Large intestine (tissue), 3 donors: ENCODE results near the gene METRNL. TPM values are rescaled to one million over a fixed set of nuclear protein-coding genes. Genes with fewer than 3 reads are reported as not detected.

Experiments
- DNase-seq, 2 donors: peaks; one replicate each; pipeline versions ENCODE4 v3.0.0 to v3.0.0-alpha.2; 2013
- H3K27ac ChIP-seq: one replicate; pipeline ENCODE4 v1.5.1; 2013; ENCODE audit warnings: low read length
- H3K27me3 ChIP-seq: 2 replicates; pipeline ENCODE4 v1.6.1; 2013; ENCODE audit warnings: low read length; ENCODE audit not compliant: control insufficient read depth, insufficient read depth
- H3K36me3 ChIP-seq: 2 replicates; pipeline ENCODE4 v1.6.1; 2013; ENCODE audit warnings: low read length; ENCODE audit not compliant: control insufficient read depth, insufficient read depth
- H3K4me1 ChIP-seq: one replicate; pipeline ENCODE4 v1.6.1; 2013; ENCODE audit warnings: low read length; ENCODE audit not compliant: control insufficient read depth, insufficient read depth
- H3K4me3 ChIP-seq: one replicate; pipeline ENCODE4 v1.5.1; 2013; ENCODE audit warnings: low read length
- H3K9me3 ChIP-seq: one replicate; pipeline ENCODE4 v1.6.1; 2013; ENCODE audit warnings: mild to moderate bottlenecking, low read depth, low read length, moderate library complexity; ENCODE audit not compliant: control insufficient read depth
- WGBS: methylation state at CpG from one replicate; pipeline ENCODE4 v1.1.5; 2013; ENCODE audit warnings: low lambda C conversion rate; ENCODE audit not compliant: insufficient coverage; 5-methylcytosine and 5-hydroxymethylcytosine counted together
- polyA plus RNA-seq: library from polyadenylated mRNA; unstranded; fragments of 120-200 nt; gene quantifications from one replicate; pipeline ENCODE4 v1.2.1, GENCODE V29; 2013

The METRNL gene
- polyA plus RNA-seq, 1 donor, result 81.1 TPM

DNA sequence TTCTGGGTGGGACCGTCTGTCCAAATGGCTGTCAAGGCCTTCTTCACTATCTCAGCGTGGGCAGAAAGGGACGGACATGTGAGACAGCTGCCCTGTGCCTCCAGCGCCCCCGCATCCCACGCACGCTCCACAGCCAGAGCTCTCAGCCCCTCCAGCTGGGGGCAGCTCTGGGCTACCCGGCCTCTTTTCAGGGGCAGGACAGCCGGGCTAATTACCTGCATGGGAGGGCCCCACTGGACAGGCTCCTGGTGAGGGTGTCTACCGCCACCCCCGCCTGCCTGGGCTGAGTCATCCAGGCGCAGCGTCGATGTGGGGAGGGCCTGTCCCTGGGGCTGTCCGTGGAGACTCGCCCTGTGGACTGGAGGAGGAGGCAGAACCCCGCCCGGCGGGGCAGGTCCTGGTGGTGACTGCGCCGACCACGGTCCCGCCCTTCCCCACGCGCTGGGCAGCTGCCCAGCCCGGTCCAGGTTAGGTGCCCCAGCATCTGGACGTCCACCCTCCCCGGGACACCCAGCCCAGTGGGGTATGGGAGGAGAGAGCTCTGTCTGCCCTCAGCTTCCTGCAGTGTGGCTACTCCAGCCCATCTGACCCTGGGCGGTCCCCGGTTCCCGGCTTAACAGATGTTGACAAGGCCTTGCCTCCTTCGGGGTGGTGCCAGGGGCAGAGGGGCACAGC, 5.9 kb upstream of the METRNL start:
- no peak overlapping the region for H3K27ac ChIP-seq
- peaks cover 22% of the 10 kb centered on the region for H3K4me1 ChIP-seq
- H3K9me3 ChIP-seq, result peaks cover 3% of the 10 kb centered on the region
- H3K4me3 ChIP-seq, result no peak overlapping the region
- no peaks in the 10 kb centered on the region for H3K36me3 ChIP-seq
- H3K27me3 ChIP-seq, result peaks cover 28% of the 10 kb centered on the region
- WGBS, result 80% methylated on average over 1 of the region's 32 CpGs
- DNase-seq, result peak; percentile 85 to 88

- H3K4me1 ChIP-seq, result peaks cover 23% of the 10 kb centered on the region
- no CpG with 5 or more reads among the region's 45 CpGs for WGBS
- no peak for DNase-seq
- H3K36me3 ChIP-seq, result no peaks in the 10 kb centered on the region
- peaks cover 6% of the 10 kb centered on the region for H3K9me3 ChIP-seq
- peaks cover 32% of the 10 kb centered on the region for H3K27me3 ChIP-seq
- no peak overlapping the region for H3K27ac ChIP-seq
- H3K4me3 ChIP-seq, result no peak overlapping the region
Measured at GRCh38 chr17:83074486-83075223, 4.8 kb upstream of the METRNL start.

- no peak for DNase-seq
- Histone ChIP-seq H3K9me3 (peaks cover 6% of the 10 kb centered on the region), H3K4me3 (no peak overlapping the region), H3K27ac (no peak overlapping the region), H3K36me3 (no peaks in the 10 kb centered on the region), H3K4me1 (peaks cover 23% of the 10 kb centered on the region), H3K27me3 (peaks cover 32% of the 10 kb centered on the region)
- whole genome bisulfite sequencing, result 86% methylated on average over 13 of the region's 21 CpGs
Measured at GRCh38 chr17:83075270-83075880, 4.0 kb upstream of the METRNL start.

DNA sequence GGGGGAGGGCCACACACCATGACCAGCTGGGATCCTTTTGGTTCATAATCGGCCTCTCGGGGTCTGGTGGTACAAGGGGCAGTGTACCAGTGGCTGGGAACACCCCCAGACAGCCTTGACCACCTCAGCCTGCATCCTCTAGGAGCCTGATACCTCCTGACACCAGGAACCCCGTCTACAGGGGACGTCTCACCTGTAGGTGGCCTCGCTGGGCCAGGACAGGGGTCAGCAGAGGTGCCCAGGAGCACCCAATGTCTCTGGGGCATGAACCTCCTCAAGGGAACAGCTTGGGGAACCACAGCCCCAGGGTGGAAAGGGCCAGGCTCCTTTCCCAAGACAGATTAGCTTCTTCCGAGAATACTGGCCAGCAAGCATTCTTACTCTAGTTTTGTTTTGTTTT, 2.5 kb upstream of the METRNL start:
- no peak overlapping the region for H3K27ac ChIP-seq
- no CpG with 5 or more reads among the region's 6 CpGs for WGBS
- peaks cover 6% of the 10 kb centered on the region for H3K9me3 ChIP-seq
- H3K27me3 ChIP-seq, result peaks cover 32% of the 10 kb centered on the region
- H3K4me3 ChIP-seq, result no peak overlapping the region
- peaks cover 23% of the 10 kb centered on the region for H3K4me1 ChIP-seq
- DNase-seq, result no peak
- no peaks in the 10 kb centered on the region for H3K36me3 ChIP-seq

- Histone ChIP-seq H3K4me3 (no peak overlapping the region), H3K9me3 (peaks cover 6% of the 10 kb centered on the region), H3K4me1 (peaks cover 27% of the 10 kb centered on the region), H3K36me3 (no peaks in the 10 kb centered on the region), H3K27ac (no peak overlapping the region), H3K27me3 (peaks cover 32% of the 10 kb centered on the region)
- DNase-seq, result no peak
- no CpG with 5 or more reads among the region's 11 CpGs for WGBS
Measured at GRCh38 chr17:83077411-83077810, 2.0 kb upstream of the METRNL start.

GRCh38 chr17:83077939-83078338, 1.5 kb upstream of the METRNL start:
- peaks cover 32% of the 10 kb centered on the region for H3K27me3 ChIP-seq
- no peak overlapping the region for H3K27ac ChIP-seq
- peak overlapping the region; percentile 42 for H3K4me3 ChIP-seq
- WGBS, result no CpG with 5 or more reads among the region's 7 CpGs
- peaks cover 6% of the 10 kb centered on the region for H3K9me3 ChIP-seq
- no peaks in the 10 kb centered on the region for H3K36me3 ChIP-seq
- peaks cover 28% of the 10 kb centered on the region for H3K4me1 ChIP-seq
- DNase-seq, result peak in 1 of 2 donors; percentile 52

DNA sequence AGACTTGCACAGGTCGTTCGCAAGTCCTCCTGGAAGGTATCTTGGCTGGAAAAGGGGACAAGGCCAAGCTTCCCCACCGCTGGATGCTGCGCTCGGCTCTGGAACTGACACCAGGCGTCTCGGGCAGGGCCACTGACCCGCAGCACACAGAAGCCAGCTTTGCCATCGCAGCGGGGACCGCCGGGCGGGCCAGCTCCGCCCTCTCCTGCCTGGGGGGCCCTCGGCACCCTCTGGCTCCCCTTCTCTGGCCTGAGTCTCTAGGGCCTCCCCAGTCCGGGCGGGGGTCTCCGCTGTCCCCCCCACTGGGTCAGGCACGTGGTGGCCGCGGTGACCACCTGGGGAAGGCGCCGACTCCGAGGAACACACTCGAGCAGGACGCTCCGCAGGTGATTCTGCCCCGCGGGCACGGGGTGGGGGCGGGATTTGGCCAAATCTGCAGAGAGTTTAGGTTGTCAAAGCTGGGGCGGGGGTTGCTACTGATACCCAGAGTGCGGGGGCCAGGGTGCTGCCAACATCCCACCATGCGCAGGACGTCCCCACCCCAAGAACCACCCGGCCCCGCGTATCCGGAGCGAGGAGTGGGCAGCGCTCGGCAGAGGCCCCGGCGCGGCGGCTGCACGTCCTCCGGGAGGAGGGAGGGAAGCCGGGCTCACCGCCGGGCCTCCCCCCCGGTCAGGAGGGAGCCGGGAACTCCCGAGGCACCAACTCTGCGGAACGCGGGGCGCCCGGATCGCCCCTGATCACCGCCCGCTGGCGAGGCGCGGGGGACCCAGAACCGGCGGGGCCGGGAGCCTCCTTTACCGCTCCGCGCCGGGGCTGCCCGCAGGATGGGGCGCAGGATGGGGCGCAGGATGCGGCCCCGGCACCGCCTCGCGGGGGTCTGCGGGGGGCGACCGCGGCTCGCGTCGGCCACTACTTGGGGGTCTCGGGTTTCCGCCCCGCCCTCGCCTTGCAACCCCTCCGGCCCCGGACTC, 744 bp upstream of the METRNL start:
- peak in 1 of 2 donors; percentile 47 for DNase-seq
- no peak overlapping the region for H3K27ac ChIP-seq
- peaks cover 6% of the 10 kb centered on the region for H3K9me3 ChIP-seq
- H3K36me3 ChIP-seq, result peaks cover 2% of the 10 kb centered on the region
- peaks cover 32% of the 10 kb centered on the region for H3K27me3 ChIP-seq
- peaks cover 29% of the 10 kb centered on the region for H3K4me1 ChIP-seq
- peak overlapping the region; percentile 42 for H3K4me3 ChIP-seq
- no CpG with 5 or more reads among the region's 93 CpGs for WGBS

DNA sequence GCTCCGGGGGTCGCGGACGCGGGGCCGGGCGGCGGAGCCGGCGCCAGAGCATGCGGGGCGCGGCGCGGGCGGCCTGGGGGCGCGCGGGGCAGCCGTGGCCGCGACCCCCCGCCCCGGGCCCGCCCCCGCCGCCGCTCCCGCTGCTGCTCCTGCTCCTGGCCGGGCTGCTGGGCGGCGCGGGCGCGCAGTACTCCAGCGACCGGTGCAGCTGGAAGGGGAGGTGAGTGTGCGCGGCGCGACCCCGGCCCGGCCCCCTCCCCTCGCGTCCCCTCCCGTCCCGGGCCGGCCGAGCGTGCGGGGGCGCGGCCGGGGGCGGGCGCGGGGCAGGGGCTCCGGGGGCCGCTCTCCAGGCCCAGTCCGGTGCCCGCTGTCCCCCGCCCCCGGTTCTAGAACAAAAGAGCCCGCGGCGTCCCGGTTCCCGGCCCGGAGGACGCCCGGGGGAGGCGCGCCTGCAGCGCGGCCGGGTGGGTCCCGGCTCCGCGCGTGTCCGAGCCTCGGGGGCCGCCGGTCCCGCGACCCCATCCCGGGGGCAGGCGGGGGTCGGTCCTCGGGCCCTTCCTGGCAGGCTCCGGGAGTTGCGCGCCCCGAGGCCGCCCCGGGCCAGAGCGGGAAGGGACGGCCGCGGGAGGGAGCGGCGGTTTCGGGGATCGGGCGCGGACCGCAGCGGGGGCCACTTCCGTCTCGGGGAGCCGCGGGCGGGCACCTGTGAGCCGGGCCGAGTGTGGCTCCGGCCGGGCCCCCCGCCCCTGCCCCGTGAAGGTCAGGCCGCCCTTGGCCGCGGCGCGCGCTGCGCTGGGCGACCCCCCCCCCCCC, 563 bp downstream of the METRNL start:
- peak in 1 of 2 donors; percentile 44 for DNase-seq

DNA sequence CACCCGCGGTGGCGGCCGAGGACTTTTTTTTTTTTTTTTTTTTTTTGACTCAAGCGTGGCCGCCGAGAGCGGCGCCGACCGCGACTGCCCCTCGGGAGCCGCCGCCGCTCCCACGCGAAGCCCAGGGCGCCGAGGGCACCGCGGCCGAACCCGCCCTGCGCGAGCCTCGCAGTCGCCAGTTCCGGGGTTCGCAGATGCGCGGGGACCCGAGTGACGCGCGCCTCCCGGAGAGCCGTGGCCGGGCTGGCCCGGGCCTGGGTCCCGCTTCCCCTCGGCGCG, 1.1 kb downstream of the METRNL start:
- peaks cover 42% of the 10 kb centered on the region for H3K4me1 ChIP-seq
- WGBS, result no CpG with 5 or more reads among the region's 44 CpGs

More for the DNA sequence above, 563 bp downstream of the METRNL start:
- no CpG with 5 or more reads among the region's 127 CpGs for WGBS
- peaks cover 6% of the 10 kb centered on the region for H3K36me3 ChIP-seq
- H3K27me3 ChIP-seq, result peaks cover 30% of the 10 kb centered on the region
- peak overlapping the region; percentile 77 for H3K4me3 ChIP-seq
- H3K9me3 ChIP-seq, result peaks cover 6% of the 10 kb centered on the region
- peak overlapping the region; percentile 21 for H3K27ac ChIP-seq
- H3K4me1 ChIP-seq, result peaks cover 36% of the 10 kb centered on the region

More for the DNA sequence above, 1.1 kb downstream of the METRNL start:
- peak in 1 of 2 donors; percentile 24 for DNase-seq
- Histone ChIP-seq H3K27me3 (peaks cover 30% of the 10 kb centered on the region), H3K9me3 (peaks cover 6% of the 10 kb centered on the region), H3K4me3 (peak overlapping the region; percentile 77), H3K36me3 (peaks cover 12% of the 10 kb centered on the region), H3K27ac (peak overlapping the region; percentile 100)
